22Rv1 (cell line): ENCODE results near the gene DCT.

Experiments used
- CTCF ChIP-seq: fragments of 450-650 bp; IDR thresholded peaks from 2 replicates; pipeline ENCODE4 v1.5.1; 2017; ENCODE audit warnings: mild to moderate bottlenecking
- ZFX ChIP-seq: fragments of 450-650 bp; IDR thresholded peaks from 2 replicates; pipeline ENCODE4 v1.6.1; 2017; ENCODE audit warnings: antibody characterized with exemption, borderline replicate concordance

- TF ChIP-seq CTCF: no peak
- no peak for TF ChIP-seq ZFX
Measured at GRCh38 chr13:94400874-94401273, 78.6 kb downstream of the DCT start.
